ENCODE measurements around the gene KRTAP10-12.

- TF ChIP-seq, protein P1, sequence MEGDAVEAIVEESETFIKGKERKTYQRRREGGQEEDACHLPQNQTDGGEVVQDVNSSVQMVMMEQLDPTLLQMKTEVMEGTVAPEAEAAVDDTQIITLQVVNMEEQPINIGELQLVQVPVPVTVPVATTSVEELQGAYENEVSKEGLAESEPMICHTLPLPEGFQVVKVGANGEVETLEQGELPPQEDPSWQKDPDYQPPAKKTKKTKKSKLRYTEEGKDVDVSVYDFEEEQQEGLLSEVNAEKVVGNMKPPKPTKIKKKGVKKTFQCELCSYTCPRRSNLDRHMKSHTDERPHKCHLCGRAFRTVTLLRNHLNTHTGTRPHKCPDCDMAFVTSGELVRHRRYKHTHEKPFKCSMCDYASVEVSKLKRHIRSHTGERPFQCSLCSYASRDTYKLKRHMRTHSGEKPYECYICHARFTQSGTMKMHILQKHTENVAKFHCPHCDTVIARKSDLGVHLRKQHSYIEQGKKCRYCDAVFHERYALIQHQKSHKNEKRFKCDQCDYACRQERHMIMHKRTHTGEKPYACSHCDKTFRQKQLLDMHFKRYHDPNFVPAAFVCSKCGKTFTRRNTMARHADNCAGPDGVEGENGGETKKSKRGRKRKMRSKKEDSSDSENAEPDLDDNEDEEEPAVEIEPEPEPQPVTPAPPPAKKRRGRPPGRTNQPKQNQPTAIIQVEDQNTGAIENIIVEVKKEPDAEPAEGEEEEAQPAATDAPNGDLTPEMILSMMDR (conservative IDR thresholded peaks at IDR 0.05; ENCODE audit: low read depth, low read length): no peak
- TF ChIP-seq POLR2A (IDR thresholded peaks at IDR 0.05; ENCODE audit: low read depth, low read length) (no peak), BHLHE40 (IDR thresholded peaks at IDR 0.05; ENCODE audit: low read depth, low read length) (no peak), CEBPB (IDR thresholded peaks at IDR 0.05; ENCODE audit: low read depth, low read length) (no peak), MAFK (IDR thresholded peaks at IDR 0.05; ENCODE audit: low read depth, low read length) (no peak), RFX5 (IDR thresholded peaks at IDR 0.05; ENCODE audit: low read depth, low read length) (no peak), RCOR1 (IDR thresholded peaks at IDR 0.05; ENCODE audit: insufficient replicate concordance, low read length) (no peak), FOS (IDR thresholded peaks at IDR 0.05; ENCODE audit: low read depth, low read length) (no peak)
Observed at GRCh38 chr21:44720170-44720569, 23.2 kb downstream of the KRTAP10-12 start.
